WTC11 (cell line): ENCODE measurements around the gene RFNG. TPM values are rescaled to one million over a fixed set of nuclear protein-coding genes. Genes with fewer than 3 reads are reported as not detected.
A peak's percentile ranks its signal among the peaks of the same experiment; 100 is the strongest.

Source experiments
- ATAC-seq: fragments of 200-7000 bp; cut with Tn5 transposase; 2 replicates; pipeline ENCODE4 v1.10.0; 2021; ENCODE audit warnings: mild to moderate bottlenecking, moderate library complexity
- CTCF ChIA-PET: fragments of 300-600 bp; sonication (Branson Sonifier 250); formaldehyde crosslinking; loops from one replicate; lab custom pipeline; 2021; ENCODE audit warnings: antibody characterized with exemption; lab: Charles Lee
- POLR2A ChIA-PET: fragments of 350-600 bp; sonication (Branson Sonifier 250); formaldehyde crosslinking; loops from one replicate; lab custom pipeline; 2021; ENCODE audit warnings: antibody characterized with exemption; lab: Charles Lee
- DNase-seq: peaks from one replicate; pipeline ENCODE4 v3.0.0; 2021; ENCODE audit warnings: low spot score
- H3K27ac Mint-ChIP-seq: 2 replicates; pipeline ENCODE4 v1.8.0; 2021; ENCODE audit warnings: mixed read lengths
- H3K27me3 Mint-ChIP-seq: 2 replicates; pipeline ENCODE4 v1.8.0; 2021; ENCODE audit warnings: low read depth, mild to moderate bottlenecking, moderate library complexity, mixed read lengths
- H3K36me3 Mint-ChIP-seq: 2 replicates; pipeline ENCODE4 v1.8.0; 2021; ENCODE audit warnings: mixed read lengths
- H3K4me1 Mint-ChIP-seq: 2 replicates; pipeline ENCODE4 v1.8.0; 2022; ENCODE audit warnings: mixed read lengths
- H3K4me3 Mint-ChIP-seq: 2 replicates; pipeline ENCODE4 v1.8.0; 2021; ENCODE audit warnings: mild to moderate bottlenecking, moderate library complexity, mixed read lengths
- H3K9me3 Mint-ChIP-seq: 2 replicates; pipeline ENCODE4 v1.8.0; 2021; ENCODE audit warnings: mixed read lengths
- AFF4 ChIP-seq: sonication (generic); formaldehyde crosslinking; IDR thresholded peaks from 2 replicates; pipeline ENCODE4 v1.8.1; 2023; ENCODE audit warnings: mild to moderate bottlenecking, missing genetic modification reagents, borderline replicate concordance
- E2F1 ChIP-seq: sonication (generic); formaldehyde crosslinking; IDR thresholded peaks from 2 replicates; pipeline ENCODE4 v1.8.0; 2022; ENCODE audit warnings: mild to moderate bottlenecking, missing genetic modification reagents
- E2F5 ChIP-seq: sonication (generic); formaldehyde crosslinking; IDR thresholded peaks from 2 replicates; pipeline ENCODE4 v1.8.1; 2022; ENCODE audit warnings: mild to moderate bottlenecking, moderate library complexity, missing genetic modification reagents
- ETV6 ChIP-seq: sonication (generic); formaldehyde crosslinking; IDR thresholded peaks from 2 replicates; pipeline ENCODE4 v1.8.1; 2022; ENCODE audit warnings: mild to moderate bottlenecking, missing genetic modification reagents
- FOXP4 ChIP-seq: sonication (generic); formaldehyde crosslinking; IDR thresholded peaks from 2 replicates; pipeline ENCODE4 v1.8.0; 2022; ENCODE audit warnings: mild to moderate bottlenecking, missing genetic modification reagents
- GRHL2 ChIP-seq: fragments of 250-450 bp; sonication (Bioruptor Pico); IDR thresholded peaks from 2 replicates; pipeline ENCODE4 v1.8.0; 2022; ENCODE audit warnings: mild to moderate bottlenecking, moderate library complexity; ENCODE audit not compliant: insufficient replicate concordance, severe bottlenecking
- JAZF1 ChIP-seq: fragments of 250-450 bp; sonication (Bioruptor Pico); IDR thresholded peaks from 2 replicates; pipeline ENCODE4 v1.9.0; 2021; ENCODE audit warnings: moderate library complexity, mild to moderate bottlenecking, inconsistent platforms
- KAT7 ChIP-seq: sonication (generic); formaldehyde crosslinking; IDR thresholded peaks from 2 replicates; pipeline ENCODE4 v1.8.1; 2023; ENCODE audit warnings: missing genetic modification reagents, mild to moderate bottlenecking, borderline replicate concordance
- MLX ChIP-seq: sonication (generic); formaldehyde crosslinking; IDR thresholded peaks from 2 replicates; pipeline ENCODE4 v1.8.1; 2023; ENCODE audit warnings: mild to moderate bottlenecking, missing genetic modification reagents, moderate library complexity
- STAT6 ChIP-seq: sonication (generic); formaldehyde crosslinking; conservative IDR thresholded peaks from 2 replicates; pipeline ENCODE4 v1.8.1; 2023; ENCODE audit warnings: mild to moderate bottlenecking, low read depth, missing genetic modification reagents, moderate library complexity
- TEAD1 ChIP-seq: sonication (generic); formaldehyde crosslinking; IDR thresholded peaks from 2 replicates; pipeline ENCODE4 v1.8.0; 2022; ENCODE audit warnings: mild to moderate bottlenecking, missing genetic modification reagents
- USF2 ChIP-seq: sonication (generic); formaldehyde crosslinking; IDR thresholded peaks from 2 replicates; pipeline ENCODE4 v1.8.1; 2023; ENCODE audit warnings: mild to moderate bottlenecking, missing genetic modification reagents, moderate library complexity
- ZNF121 ChIP-seq: sonication (generic); formaldehyde crosslinking; IDR thresholded peaks from 2 replicates; pipeline ENCODE4 v1.8.0; 2023; ENCODE audit warnings: missing genetic modification reagents
- ZNF671 ChIP-seq: fragments of 250-450 bp; sonication (Bioruptor Pico); IDR thresholded peaks from 2 replicates; pipeline ENCODE4 v1.8.0; 2021; ENCODE audit warnings: mild to moderate bottlenecking
- total RNA-seq: library from RNA; stranded (reverse); gene quantifications from 3 replicates; pipeline ENCODE4 v1.2.3, GENCODE V29; 2021

The RFNG gene
- total RNA-seq, 1 experiment from 2014 or later: 41.6 TPM

GRCh38 chr17:82096709-82097183, 45.1 kb upstream of the RFNG start:
- 0 out of 2 replicates have a peak, but pooled peaks have one; percentile 1 for TF ChIP-seq ZNF121
- TF ChIP-seq JAZF1 (CRISPR knock-in tag): no peak
- TF ChIP-seq FOXP4: 0 out of 2 replicates have a peak, but pooled peaks have one; percentile 1
- TF ChIP-seq E2F1 (CRISPR knock-in tag): no peak
- no peak for TF ChIP-seq USF2 (CRISPR knock-in tag)
- TF ChIP-seq KAT7 (CRISPR knock-in tag): 0 out of 2 replicates have a peak, but pooled peaks have one; percentile 8
- TF ChIP-seq ETV6: 0 out of 2 replicates have a peak, but pooled peaks have one; percentile 5
- no peak for TF ChIP-seq STAT6 (CRISPR knock-in tag)
- no peak for TF ChIP-seq GRHL2 (CRISPR knock-in tag)
- Mint-ChIP-seq H3K4me1 (peaks cover 19% of the 10 kb centered on the region), H3K4me3 (peak overlapping the region; percentile 69), H3K27ac (0 out of 2 replicates have a peak overlapping the region, but pooled peaks have one; percentile 41), H3K36me3 (peaks cover 7% of the 10 kb centered on the region), H3K9me3 (no peaks in the 10 kb centered on the region), H3K27me3 (no peaks in the 10 kb centered on the region)
- CTCF ChIA-PET: interaction anchor here (1.6 to 2.9 kb wide), 4 partner anchors 57 to 66 kb away, joined by 4 to 18 read pairs (median 8); partner anchors contain the start of genes DCXR and RAC3
- POLR2A ChIA-PET: no interaction called here
- DNase-seq: no peak
- ATAC-seq: no peak

- no peaks in the 10 kb centered on the region for H3K9me3 Mint-ChIP-seq
- ATAC-seq: no peak
- peak overlapping the region; percentile 69 for H3K4me3 Mint-ChIP-seq
- peak overlapping the region; percentile 91 for H3K27ac Mint-ChIP-seq
- H3K4me1 Mint-ChIP-seq: peaks cover 16% of the 10 kb centered on the region
- no peaks in the 10 kb centered on the region for H3K27me3 Mint-ChIP-seq
- CTCF ChIA-PET: interaction anchor here (1.2 to 2.7 kb wide), 5 partner anchors 58 to 66 kb away, joined by 4 to 9 read pairs (median 7); partner anchors contain the start of gene DCXR
- DNase-seq: no peak
- POLR2A ChIA-PET: no interaction called here
- H3K36me3 Mint-ChIP-seq: peaks cover 7% of the 10 kb centered on the region
- TF ChIP-seq MLX (no peak), ZNF121 (0 out of 2 replicates have a peak, but pooled peaks have one; percentile 1), E2F5 (CRISPR knock-in tag) (no peak), TEAD1 (CRISPR knock-in tag) (no peak), STAT6 (CRISPR knock-in tag) (no peak), USF2 (CRISPR knock-in tag) (no peak), ZNF671 (CRISPR knock-in tag) (no peak), AFF4 (no peak)
Observed at GRCh38 chr17:82095777-82096708, 44.4 kb upstream of the RFNG start.
